NCI-H446 treated with DMSO at 0.1 percent for 48 hours (cell line): ENCODE data around the gene PLEKHA7.
"Not testable (repeated sequence)": the region's sequence is repeated elsewhere in the genome, so short reads cannot be mapped to it uniquely, and the experiment has no call there.

ENCODE experiments used
- DNase-seq: peaks from one replicate; lab custom pipeline; 2025; lab: John Stamatoyannopoulos, UW

The PLEKHA7 gene

DNA sequence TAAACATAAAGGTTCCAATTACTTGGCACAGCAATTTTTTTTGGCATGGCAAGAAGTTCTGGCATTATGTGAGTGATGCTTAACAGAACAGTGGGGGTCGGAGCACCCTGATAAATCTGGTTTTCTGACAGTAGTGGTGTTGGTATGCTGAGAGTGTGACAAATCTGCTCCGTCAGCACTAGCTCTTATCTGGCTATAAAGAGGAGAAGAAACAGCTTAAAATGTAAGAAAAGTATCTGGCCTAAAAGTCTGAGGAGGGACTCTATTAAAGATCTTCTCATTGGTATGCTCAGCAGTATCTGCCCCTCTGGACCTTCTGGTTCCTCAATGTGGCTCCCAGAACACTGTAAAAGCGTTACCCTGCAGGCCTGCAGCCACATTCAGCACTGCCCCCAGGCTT is 137.4 kb downstream of the PLEKHA7 start:
- DNase-seq = no peak

DNA sequence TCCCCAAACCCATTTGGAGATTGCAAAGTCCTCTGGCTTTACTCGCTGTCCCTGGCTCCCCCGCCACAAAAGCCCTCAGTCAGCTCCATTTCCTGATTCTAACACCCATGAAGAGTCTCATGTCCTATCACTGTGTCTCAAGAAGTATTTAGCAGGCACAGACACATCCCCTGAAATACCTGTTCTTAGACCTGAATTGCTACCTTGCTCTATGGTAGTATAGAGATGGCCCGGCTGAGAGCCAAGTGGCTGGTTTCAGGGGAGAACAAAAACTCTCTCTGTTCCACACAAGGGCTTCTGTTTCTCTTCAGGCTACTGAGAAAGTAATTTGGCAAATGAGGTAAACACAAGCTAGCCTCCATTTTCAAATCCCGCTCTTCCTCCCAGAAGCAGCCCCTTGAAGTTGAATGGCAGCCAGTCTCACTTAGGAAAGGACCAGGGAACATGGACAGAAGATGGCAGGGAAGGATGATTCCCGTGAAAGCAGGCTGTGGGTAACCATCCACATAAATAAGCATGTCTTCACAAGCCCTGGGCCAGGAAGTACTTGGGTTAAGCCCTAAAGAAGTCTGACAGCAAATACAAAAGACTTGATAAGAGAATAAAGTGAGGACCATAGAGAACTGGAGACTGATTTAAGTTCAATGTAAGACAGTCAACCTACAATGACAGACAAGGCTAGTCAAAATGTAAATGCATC is 138.0 kb downstream of the PLEKHA7 start:
- no peak for DNase-seq

- DNase-seq = no peak
These were observed 139.8 kb downstream of the PLEKHA7 start for GRCh38 chr11:16874275-16874975.

DNA sequence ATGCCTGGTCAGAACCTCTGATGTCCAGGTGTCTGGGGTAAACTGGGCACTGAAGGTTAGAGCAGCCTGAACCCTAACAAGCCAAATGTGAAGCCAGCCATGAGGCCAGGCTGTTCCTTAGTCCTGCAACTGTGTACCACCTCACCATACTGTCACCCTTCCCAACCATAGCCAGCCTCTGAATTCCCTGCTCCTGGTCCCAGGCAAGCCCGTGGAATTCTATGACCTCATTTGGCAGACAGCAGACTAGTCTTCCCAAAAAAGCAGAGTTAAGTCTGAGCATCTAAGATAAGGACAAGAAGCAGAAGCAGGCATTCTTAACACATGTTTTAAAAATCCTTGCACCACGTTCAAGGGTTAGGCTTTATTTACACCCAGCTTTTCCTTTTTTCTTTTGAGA is 140.9 kb downstream of the PLEKHA7 start:
- no peak for DNase-seq

DNA sequence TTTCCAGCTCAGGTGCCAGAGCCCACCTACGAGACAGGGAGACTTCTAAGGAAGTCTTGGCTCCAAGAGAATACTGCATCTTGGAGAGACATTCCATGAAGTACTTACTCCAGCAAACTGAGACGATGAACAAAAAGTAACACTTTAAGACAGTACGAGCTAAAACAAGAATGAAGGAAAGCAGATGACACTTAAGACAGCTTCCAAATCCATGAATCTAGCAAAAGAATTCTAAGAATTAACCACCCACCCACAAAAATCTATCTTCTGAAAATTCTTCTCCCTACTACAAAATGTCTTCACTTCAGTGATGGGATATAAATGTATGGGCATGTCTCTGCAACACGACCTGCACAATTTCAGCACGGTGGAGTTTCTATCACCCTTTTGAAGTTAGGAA is 142.8 kb downstream of the PLEKHA7 start:
- DNase-seq = no peak

- DNase-seq = no peak
These were observed 147.1 kb downstream of the PLEKHA7 start for GRCh38 chr11:16867097-16867496.

GRCh38 chr11:16864428-16864827 is 149.8 kb downstream of the PLEKHA7 start:
- not testable (repeated sequence) for DNase-seq

- no peak for DNase-seq
These were observed 150.8 kb downstream of the PLEKHA7 start for GRCh38 chr11:16863389-16863788.

DNA sequence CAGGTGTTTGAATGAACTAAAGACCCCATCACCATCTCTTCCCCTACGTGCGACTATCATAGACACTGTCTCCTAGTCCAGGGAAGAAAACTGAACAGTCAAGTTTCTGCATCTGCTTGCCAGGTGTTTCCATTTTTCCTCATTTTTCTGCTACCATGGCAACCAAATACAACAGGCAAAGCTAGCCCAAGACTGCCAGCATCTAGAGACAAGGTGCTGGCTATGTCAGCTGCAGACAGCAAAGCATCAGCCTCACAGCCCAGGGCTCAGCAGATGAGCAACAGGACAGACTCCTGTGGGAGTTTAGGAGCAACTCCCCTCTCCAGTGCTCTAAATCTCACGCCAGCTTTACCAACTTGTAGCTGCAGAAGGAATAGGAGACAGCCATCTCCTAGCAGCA is 151.5 kb downstream of the PLEKHA7 start:
- no peak for DNase-seq

DNA sequence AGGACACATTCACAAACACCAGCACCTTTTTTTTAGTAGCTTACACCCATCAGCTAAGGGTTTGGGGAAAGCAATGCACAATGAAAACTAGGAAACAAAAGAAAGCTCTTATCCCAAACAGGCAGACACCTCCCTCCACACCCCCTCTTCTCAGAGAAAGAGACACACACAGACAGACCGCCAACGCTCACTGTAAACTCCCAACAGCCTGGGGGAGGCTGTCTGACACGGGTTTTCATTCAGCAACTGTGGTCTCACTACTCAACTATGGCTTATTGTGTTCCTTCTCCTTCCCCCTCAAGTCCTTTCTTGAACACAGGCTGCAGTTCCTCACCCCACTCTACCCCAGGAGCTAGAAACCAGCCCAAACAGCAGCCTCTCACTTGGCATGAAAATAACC is 152.4 kb downstream of the PLEKHA7 start:
- DNase-seq = no peak

GRCh38 chr11:16860617-16861016 is 153.6 kb downstream of the PLEKHA7 start:
- no peak for DNase-seq

GRCh38 chr11:16859651-16860050 is 154.6 kb downstream of the PLEKHA7 start:
- DNase-seq = no peak

GRCh38 chr11:16857186-16857585 is 157.0 kb downstream of the PLEKHA7 start:
- no peak for DNase-seq

GRCh38 chr11:16856022-16856471 is 158.2 kb downstream of the PLEKHA7 start:
- no peak for DNase-seq

DNA sequence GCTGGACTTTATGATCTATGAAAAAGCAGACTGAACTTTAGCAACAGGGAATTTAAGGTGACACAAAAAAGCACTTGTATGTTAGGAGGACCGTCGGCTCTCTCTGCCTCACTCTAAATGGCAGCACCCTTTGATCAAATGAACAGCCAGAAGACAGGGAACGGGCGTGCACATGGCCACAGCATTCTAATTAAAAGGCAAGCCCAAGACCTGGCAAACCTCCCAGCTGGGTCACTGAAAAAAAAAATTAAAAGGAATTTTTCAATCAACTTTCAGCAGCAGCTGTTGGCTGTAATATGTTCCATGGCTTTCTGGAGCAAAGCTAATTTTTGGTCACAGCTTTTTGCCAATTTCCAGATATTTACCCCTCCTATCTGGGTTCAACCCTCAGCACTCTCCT is 159.2 kb downstream of the PLEKHA7 start:
- no peak for DNase-seq

DNA sequence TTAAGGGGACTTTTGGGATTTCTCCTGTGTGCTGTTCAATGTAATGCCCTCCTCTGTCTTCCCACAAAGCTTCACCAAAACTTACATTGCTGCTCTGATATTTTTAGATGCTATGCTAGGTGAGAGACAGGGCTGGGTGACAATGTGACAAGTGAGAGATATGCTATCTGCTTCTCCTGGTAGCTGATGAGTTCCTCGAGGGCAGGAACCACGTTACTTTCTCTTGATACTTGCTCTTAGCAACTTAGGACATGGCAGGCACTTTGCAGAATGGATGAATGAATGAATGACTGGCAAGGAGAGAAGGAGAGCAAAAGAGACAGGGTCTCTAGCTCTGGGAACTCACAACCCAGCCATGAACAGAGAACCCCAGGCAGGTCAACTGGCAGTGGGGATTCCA is 160.4 kb downstream of the PLEKHA7 start:
- DNase-seq = no peak

DNA sequence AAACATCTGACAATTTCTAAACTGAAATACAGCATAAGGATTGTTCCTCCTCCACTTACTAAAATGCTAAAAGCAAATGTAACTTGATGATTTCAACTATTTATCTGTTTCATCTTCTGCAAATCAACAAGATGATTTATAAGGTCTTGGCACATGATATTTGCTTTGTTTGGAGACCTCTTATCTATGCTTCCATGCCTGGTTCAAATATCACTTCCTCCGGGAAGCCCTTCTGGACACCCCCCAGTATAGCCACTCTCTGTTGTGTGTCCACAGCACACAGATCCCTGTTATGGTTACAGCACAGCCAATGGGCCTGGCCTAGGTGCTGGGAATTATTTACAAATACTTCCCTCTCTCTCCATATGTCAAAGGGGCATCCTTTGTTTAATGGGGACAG is 160.9 kb downstream of the PLEKHA7 start:
- no peak for DNase-seq

DNA sequence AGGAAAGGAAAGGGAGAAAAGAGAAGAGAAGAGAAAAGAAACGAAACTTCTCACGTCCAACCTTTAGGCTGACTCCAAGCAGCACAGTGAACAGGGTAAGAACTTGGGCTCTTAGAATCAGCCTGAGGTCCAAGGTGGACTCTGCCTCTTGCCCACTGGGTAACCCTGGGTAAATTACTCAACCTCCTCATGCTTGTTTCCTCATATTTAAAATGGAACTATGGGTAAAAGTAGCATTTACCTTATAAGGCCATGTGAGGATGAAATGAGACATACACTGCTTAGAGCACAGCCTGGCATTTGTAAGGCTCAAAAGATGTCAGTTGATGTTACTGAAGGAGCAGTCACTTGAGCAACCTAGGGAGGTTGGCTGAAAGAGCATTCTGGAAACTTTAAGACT is 167.9 kb downstream of the PLEKHA7 start:
- DNase-seq = no peak

DNA sequence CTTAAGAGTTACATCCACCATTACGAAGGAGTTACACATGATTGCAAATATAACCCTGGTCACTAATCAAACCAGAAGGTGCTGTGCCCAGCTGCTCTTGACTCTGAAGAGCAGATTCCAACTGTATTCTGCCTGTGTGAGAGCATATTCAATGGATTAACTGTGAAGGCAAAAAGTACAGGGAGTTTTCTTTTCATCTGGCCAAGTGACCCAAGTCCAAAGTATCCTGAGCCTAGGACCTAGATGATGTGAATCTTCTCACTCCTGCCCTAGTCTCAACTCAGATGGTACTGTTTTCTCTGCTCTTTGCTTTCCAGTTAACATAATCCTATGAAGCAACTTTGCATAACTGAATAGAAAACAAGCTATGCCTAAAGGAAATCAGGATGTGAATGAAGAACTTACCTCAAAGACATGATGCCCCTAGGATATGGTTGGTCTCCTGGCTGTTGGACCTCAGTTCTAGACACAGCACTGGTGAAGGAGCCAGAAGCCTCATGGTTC is 169.9 kb downstream of the PLEKHA7 start:
- no peak for DNase-seq

DNA sequence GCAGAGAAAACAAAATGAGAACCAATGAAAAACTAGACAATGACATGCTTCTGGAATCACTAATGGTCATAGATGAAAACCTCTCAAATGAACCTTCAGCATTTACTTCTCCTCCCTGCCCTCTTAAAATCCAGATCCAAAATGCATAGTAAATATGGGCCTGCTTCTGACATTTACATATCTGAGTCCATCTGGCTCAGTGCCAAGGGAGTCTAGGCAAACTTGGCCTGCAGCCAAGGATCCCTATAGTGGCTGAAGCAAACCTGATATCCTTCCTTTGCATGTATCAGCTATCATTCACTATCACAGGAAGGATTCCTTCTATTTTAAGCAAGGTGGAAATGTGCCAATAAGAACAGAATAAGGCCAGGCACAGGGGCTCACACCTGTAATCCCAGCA is 170.9 kb downstream of the PLEKHA7 start:
- no peak for DNase-seq

DNA sequence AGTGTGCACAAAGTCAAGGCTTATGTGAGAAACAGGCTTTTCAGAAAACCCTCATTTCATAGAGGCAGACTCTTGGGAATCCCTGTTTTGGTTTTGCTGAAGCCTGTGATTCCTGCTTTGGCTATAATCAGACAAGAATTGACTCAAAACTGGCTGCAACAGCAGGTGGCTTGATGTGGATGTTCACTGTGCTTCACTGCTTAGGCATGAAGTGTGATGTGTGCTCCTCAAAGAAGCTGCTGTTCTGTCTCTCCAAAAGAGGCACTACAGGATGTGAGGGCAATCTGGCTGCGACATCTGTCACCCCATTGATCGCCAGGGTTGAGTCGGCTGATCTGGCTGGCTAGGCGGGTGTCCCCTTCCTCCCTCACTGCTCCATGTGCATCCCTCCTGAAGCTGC is 172.2 kb downstream of the PLEKHA7 start:
- no peak for DNase-seq

DNA sequence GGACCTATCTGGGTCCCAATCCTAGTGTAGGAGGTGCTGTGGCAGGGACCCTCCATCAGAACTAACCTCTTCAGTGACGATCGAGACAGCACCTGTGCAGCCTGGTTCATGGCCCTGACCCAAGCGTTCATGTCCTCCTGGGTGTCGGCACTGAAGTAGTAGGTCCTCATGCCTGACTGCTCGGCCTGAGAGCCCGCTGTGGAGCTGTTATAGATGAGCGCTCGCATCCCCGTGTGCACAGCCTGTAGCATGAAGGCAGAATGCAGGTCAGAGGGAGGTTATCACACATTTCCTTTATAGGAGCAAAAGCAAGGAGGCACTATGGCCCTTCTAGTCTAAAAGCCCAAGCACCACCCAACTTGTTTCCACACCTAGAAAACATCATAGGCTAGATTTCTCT is 172.7 kb downstream of the PLEKHA7 start:
- DNase-seq = no peak

DNA sequence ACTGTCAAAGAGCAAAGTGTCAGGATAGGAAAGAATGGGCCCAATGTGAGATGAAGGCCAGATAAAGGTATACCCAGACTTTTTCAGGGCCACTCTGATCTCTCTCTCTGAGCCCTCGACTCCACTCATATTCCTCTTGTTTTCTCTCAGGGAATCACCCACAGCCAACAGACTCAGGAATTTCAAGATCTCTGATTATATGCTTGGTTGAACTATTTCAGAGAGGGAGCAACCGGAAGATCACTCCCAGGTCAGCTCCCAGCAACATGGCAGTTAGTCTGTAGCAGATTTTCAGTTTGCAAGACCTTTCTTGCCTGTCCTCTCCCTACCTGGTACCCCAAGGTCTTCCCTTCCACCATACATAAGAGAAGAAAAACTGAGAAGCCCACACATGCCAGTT is 173.3 kb downstream of the PLEKHA7 start:
- no peak for DNase-seq

GRCh38 chr11:16839821-16840220 is 174.4 kb downstream of the PLEKHA7 start:
- DNase-seq = no peak
